CD14-positive monocyte (primary cell): Measurements from ENCODE around the gene ITSN1. TPM values are rescaled to one million over a fixed set of nuclear protein-coding genes. Genes with fewer than 3 reads are reported as not detected.

Experiments
- DNase-seq, 3 donors: peaks; one replicate each; pipeline ENCODE4 v3.0.0-alpha.2; 2011 to 2022
- H2AFZ ChIP-seq: 2 replicates; pipeline ENCODE4 v1.6.0; 2012; ENCODE audit warnings: mild to moderate bottlenecking, low read depth, low read length, inconsistent platforms; ENCODE audit not compliant: insufficient read depth, poor library complexity, severe bottlenecking
- H3K27ac ChIP-seq, 2 donors: 1 replicate in 1 of 2; 2 replicates in 1 of 2; pipeline ENCODE4 v1.5.1; 2012 to 2013; ENCODE audit warnings: low read length in 2 of 2, control low read depth in 1 of 2, inconsistent platforms in 1 of 2, low read depth in 1 of 2, mild to moderate bottlenecking in 1 of 2
- H3K27me3 ChIP-seq, 2 donors: one replicate each; pipeline versions ENCODE4 v1.6.0 to v1.6.1; 2011 to 2013; ENCODE audit warnings: low read length in 2 of 2; ENCODE audit not compliant: control insufficient read depth in 2 of 2, insufficient read depth in 2 of 2
- H3K36me3 ChIP-seq, 2 donors: replicated peaks in 1 of 2; 1 replicate in 1 of 2; 2 replicates in 1 of 2; pipeline versions ENCODE4 v1.5.1 to v1.6.1; 2012 to 2013; ENCODE audit warnings: low read length in 2 of 2, control low read depth in 1 of 2, inconsistent platforms in 1 of 2, mild to moderate bottlenecking in 1 of 2; ENCODE audit not compliant: insufficient read depth in 2 of 2, control insufficient read depth in 1 of 2
- H3K4me1 ChIP-seq, 2 donors: 1 replicate in 1 of 2; 2 replicates in 1 of 2; pipeline versions ENCODE4 v1.5.1 to v1.6.1; 2012 to 2013; ENCODE audit warnings: low read length in 2 of 2, control low read depth in 1 of 2, inconsistent platforms in 1 of 2, mild to moderate bottlenecking in 1 of 2, moderate library complexity in 1 of 2; ENCODE audit not compliant: insufficient read depth in 2 of 2, control insufficient read depth in 1 of 2
- H3K4me2 ChIP-seq: replicated peaks from 2 replicates; pipeline ENCODE3; 2012; ENCODE audit warnings: low read length, moderate library complexity, mild to moderate bottlenecking; ENCODE audit not compliant: poor library complexity, severe bottlenecking; ENCODE audit errors: extremely low read depth
- H3K4me3 ChIP-seq, 3 experiments: fragments of 200-600 bp in 1 of 3; sonication (generic) in 1 of 3; replicated peaks in 1 of 3; 1 replicate in 2 of 3; 2 replicates in 1 of 3; pipeline ENCODE4 v1.5.1; 2011 to 2013; ENCODE audit warnings: low read length in 3 of 3, mild to moderate bottlenecking in 3 of 3, control low read depth in 2 of 3, low read depth in 2 of 3, inconsistent platforms in 1 of 3, moderate library complexity in 1 of 3
- H3K79me2 ChIP-seq: 2 replicates; pipeline ENCODE4 v1.6.0; 2012; ENCODE audit warnings: mild to moderate bottlenecking, control low read depth, inconsistent platforms, low read length, moderate library complexity; ENCODE audit not compliant: insufficient read depth
- H3K9ac ChIP-seq: 2 replicates; pipeline ENCODE4 v1.6.0; 2017; ENCODE audit warnings: low read length, mild to moderate bottlenecking; ENCODE audit not compliant: insufficient read depth, poor library complexity, severe bottlenecking
- H3K9me3 ChIP-seq, 2 donors: replicated peaks in 1 of 2; 1 replicate in 1 of 2; 2 replicates in 1 of 2; pipeline versions ENCODE4 v1.5.1 to v1.6.1; 2012 to 2013; ENCODE audit warnings: low read length in 2 of 2, control low read depth in 1 of 2; ENCODE audit not compliant: control insufficient read depth in 1 of 2, insufficient read depth in 1 of 2
- H4K20me1 ChIP-seq: 2 replicates; pipeline ENCODE4 v1.6.0; 2012; ENCODE audit warnings: mild to moderate bottlenecking, low read length, control low read depth, moderate library complexity; ENCODE audit not compliant: insufficient read depth
- H3K27ac Mint-ChIP-seq, 7 donors: one replicate each; pipeline ENCODE4 v1.8.0; 2020; ENCODE audit warnings: mild to moderate bottlenecking in 7 of 7, mixed read lengths in 7 of 7, moderate library complexity in 6 of 7, inconsistent platforms in 2 of 7
- H3K27me3 Mint-ChIP-seq, 3 donors: one replicate each; pipeline ENCODE4 v1.8.0; 2021 to 2022; ENCODE audit warnings: low read depth in 3 of 3, mild to moderate bottlenecking in 3 of 3, mixed read lengths in 3 of 3, moderate library complexity in 3 of 3, inconsistent platforms in 1 of 3
- H3K36me3 Mint-ChIP-seq, 2 donors: one replicate each; pipeline ENCODE4 v1.8.0; 2020; ENCODE audit warnings: mixed read lengths in 2 of 2, inconsistent platforms in 1 of 2, mild to moderate bottlenecking in 1 of 2
- H3K4me1 Mint-ChIP-seq: one replicate; pipeline ENCODE4 v1.8.0; 2020; ENCODE audit warnings: mild to moderate bottlenecking, mixed read lengths
- H3K4me3 Mint-ChIP-seq, 2 donors: one replicate each; pipeline ENCODE4 v1.8.0; 2020; ENCODE audit warnings: mild to moderate bottlenecking in 2 of 2, mixed read lengths in 2 of 2, moderate library complexity in 1 of 2
- H3K9me3 Mint-ChIP-seq, 7 donors: one replicate each; pipeline ENCODE4 v1.8.0; 2020 to 2022; ENCODE audit warnings: mixed read lengths in 7 of 7, mild to moderate bottlenecking in 6 of 7, moderate library complexity in 6 of 7, inconsistent platforms in 2 of 7
- CTCF ChIP-seq: fragments of 200-600 bp; IDR thresholded peaks from one replicate; pipeline ENCODE4 v1.8.0; 2022; ENCODE audit warnings: antibody characterized with exemption, mild to moderate bottlenecking
- WGBS: methylation state at CpG from one replicate; pipeline ENCODE4 v1.1.5; 2013; ENCODE audit warnings: missing lambda C conversion rate; ENCODE audit not compliant: insufficient coverage; 5-methylcytosine and 5-hydroxymethylcytosine counted together
- intact Hi-C, 2 donors: fragments of 100-400 bp; cut with micrococcal nuclease; formaldehyde crosslinking; loops; one replicate each; pipeline versions ENCODE4 v1.15.0 to v1.15.1; 2023
- polyA plus RNA-seq, 3 donors: library from polyadenylated mRNA; depleted of rRNA in 1 of 3; unstranded in 2 of 3; stranded (reverse) in 1 of 3; fragments of 300-500 nt in 2 of 3; fragments of >200 nt in 1 of 3; fragmentation: Illumina TruSeq in 2 of 3; gene quantifications; 1 replicate in 2 of 3; 2 replicates in 1 of 3; pipeline ENCODE4 v1.2.3, GENCODE V29; 2012 to 2021

Gene ITSN1
- polyA plus RNA-seq, 3 donors = 4.7 to 10.3 (median 5.1) TPM

DNA sequence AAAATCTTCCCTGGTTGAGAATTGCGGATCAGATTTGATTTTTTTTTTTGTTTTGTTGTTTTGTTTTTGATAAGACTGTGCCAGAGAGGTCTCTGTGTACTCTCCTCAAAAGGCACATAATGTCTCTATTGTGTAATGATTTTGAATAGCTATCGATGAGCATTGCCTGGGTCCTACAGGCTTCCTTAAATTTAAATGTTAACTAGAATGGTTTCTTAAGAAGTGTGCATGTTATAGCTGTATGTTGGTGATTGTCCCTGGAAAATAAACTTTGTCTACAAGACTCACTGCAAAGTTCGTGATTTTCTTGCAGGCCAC lies 121.2 kb downstream of the ITSN1 start:
- no peaks in the 10 kb centered on the region for H3K79me2 ChIP-seq

GRCh38 chr21:33767236-33767635 lies 124.9 kb downstream of the ITSN1 start:
- Histone ChIP-seq H4K20me1 (no peaks in the 10 kb centered on the region), H3K36me3 (peaks cover 20 to 31% of the 10 kb centered on the region in 2 donors), H3K4me3 (no peak overlapping the region), H3K79me2 (no peaks in the 10 kb centered on the region), H3K4me1 (no peaks in the 10 kb centered on the region), H2AFZ (no peak overlapping the region), H3K4me2 (no peak overlapping the region), H3K9ac (no peak overlapping the region), H3K9me3 (no peaks in the 10 kb centered on the region), H3K27ac (no peak overlapping the region), H3K27me3 (no peaks in the 10 kb centered on the region)
- peaks cover 59% of the 10 kb centered on the region in 2 donors for H3K36me3 Mint-ChIP-seq
- peaks cover 0 to 8% (median 3%) of the 10 kb centered on the region in 7 donors for H3K9me3 Mint-ChIP-seq
- peaks cover 0 to 2% (median 0%) of the 10 kb centered on the region in 3 donors for H3K27me3 Mint-ChIP-seq
- 100% methylated on average over 1 of the region's 1 CpG for WGBS
- no peak for TF ChIP-seq CTCF
- no peak overlapping the region for H3K27ac Mint-ChIP-seq
- H3K4me3 Mint-ChIP-seq = no peak overlapping the region
- DNase-seq = no peak
- no peaks in the 10 kb centered on the region for H3K4me1 Mint-ChIP-seq
- intact Hi-C loops = no loop called here

More for the DNA sequence above, 121.2 kb downstream of the ITSN1 start:
- Histone ChIP-seq H3K4me3 (no peak overlapping the region), H3K27ac (no peak overlapping the region), H3K9ac (no peak overlapping the region), H3K27me3 (no peaks in the 10 kb centered on the region), H3K4me2 (no peak overlapping the region), H3K36me3 (peaks cover 7 to 11% of the 10 kb centered on the region in 2 donors), H2AFZ (no peak overlapping the region), H3K4me1 (peaks cover 7% of the 10 kb centered on the region in 2 donors), H4K20me1 (no peaks in the 10 kb centered on the region), H3K9me3 (no peaks in the 10 kb centered on the region)
- intact Hi-C loops = no loop called here
- DNase-seq = no peak
- H3K9me3 Mint-ChIP-seq = no peaks in the 10 kb centered on the region
- no peak overlapping the region for H3K4me3 Mint-ChIP-seq
- TF ChIP-seq CTCF = no peak
- peaks cover 10% of the 10 kb centered on the region for H3K4me1 Mint-ChIP-seq
- no CpG with 5 or more reads among the region's 3 CpGs for WGBS
- H3K27ac Mint-ChIP-seq = no peak overlapping the region
- peaks cover 0 to 1% (median 0%) of the 10 kb centered on the region in 3 donors for H3K27me3 Mint-ChIP-seq
- H3K36me3 Mint-ChIP-seq = peaks cover 31 to 35% of the 10 kb centered on the region in 2 donors
